ENCODE measurements around the gene SUSD1. TPM values are rescaled to one million over a fixed set of nuclear protein-coding genes. Genes with fewer than 3 reads are reported as not detected.

Gene SUSD1
- polyA plus RNA-seq, 1 experiment, result 24.2 TPM

GRCh38 chr9:112184946-112185345 is 9.8 kb upstream of the SUSD1 start:
- no peaks in the 10 kb centered on the region for H3K9me3 ChIP-seq (ENCODE audit: control insufficient read depth, insufficient read depth, low read length)
- DNase-seq (ENCODE audit: low read depth, low spot score), result no peak
- POLR2A ChIA-PET, result no interaction called here
- no peak overlapping the region for H3K4me3 ChIP-seq (ENCODE audit: low read depth, low read length)
- no peaks in the 10 kb centered on the region for H3K27me3 ChIP-seq (ENCODE audit: control insufficient read depth, insufficient read depth, low read length)
- CTCF ChIA-PET, result interaction anchor here (1.3 kb wide), 1 partner anchor 9 kb away, joined by 4 read pairs; no protein-coding TSS in a partner anchor
- H3K27ac ChIP-seq (ENCODE audit: low read depth, low read length), result no peak overlapping the region
- no peak for TF ChIP-seq CTCF (IDR thresholded peaks at IDR 0.05; ENCODE audit: low read depth, low read length)

GRCh38 chr9:112184221-112184620 is 9.1 kb upstream of the SUSD1 start:
- Histone ChIP-seq H3K4me3 (ENCODE audit: low read depth, low read length) (no peak overlapping the region), H3K9me3 (ENCODE audit: control insufficient read depth, insufficient read depth, low read length) (no peaks in the 10 kb centered on the region), H3K27ac (ENCODE audit: low read depth, low read length) (no peak overlapping the region), H3K27me3 (ENCODE audit: control insufficient read depth, insufficient read depth, low read length) (no peaks in the 10 kb centered on the region)
- no peak for TF ChIP-seq CTCF (IDR thresholded peaks at IDR 0.05; ENCODE audit: low read depth, low read length)
- ChIA-PET CTCF (interaction anchor here (1.0 to 1.3 kb wide), 2 partner anchors 10 kb away, joined by 3 to 4 read pairs; partner anchors contain the start of gene SUSD1), POLR2A (no interaction called here)
- no peak for DNase-seq (ENCODE audit: low read depth, low spot score)

- no peak for TF ChIP-seq CTCF (IDR thresholded peaks at IDR 0.05; ENCODE audit: low read depth, low read length)
- H3K27ac ChIP-seq (ENCODE audit: low read depth, low read length), result no peak overlapping the region
- no peaks in the 10 kb centered on the region for H3K9me3 ChIP-seq (ENCODE audit: control insufficient read depth, insufficient read depth, low read length)
- POLR2A ChIA-PET, result no interaction called here
- DNase-seq (ENCODE audit: low read depth, low spot score), result no peak
- H3K4me3 ChIP-seq (ENCODE audit: low read depth, low read length), result no peak overlapping the region
- CTCF ChIA-PET, result no interaction called here
- H3K27me3 ChIP-seq (ENCODE audit: control insufficient read depth, insufficient read depth, low read length), result no peaks in the 10 kb centered on the region
These were observed 5.3 kb upstream of the SUSD1 start for GRCh38 chr9:112180387-112180881.

- H3K4me3 ChIP-seq (ENCODE audit: low read depth, low read length), result no peak overlapping the region
- H3K27me3 ChIP-seq (ENCODE audit: control insufficient read depth, insufficient read depth, low read length), result no peaks in the 10 kb centered on the region
- no peak for TF ChIP-seq CTCF (IDR thresholded peaks at IDR 0.05; ENCODE audit: low read depth, low read length)
- no peak for DNase-seq (ENCODE audit: low read depth, low spot score)
- H3K27ac ChIP-seq (ENCODE audit: low read depth, low read length), result no peak overlapping the region
- ChIA-PET CTCF (no interaction called here), POLR2A (no interaction called here)
- no peaks in the 10 kb centered on the region for H3K9me3 ChIP-seq (ENCODE audit: control insufficient read depth, insufficient read depth, low read length)
These were observed 4.7 kb upstream of the SUSD1 start for GRCh38 chr9:112179816-112180215.

- Histone ChIP-seq H3K27me3 (ENCODE audit: control insufficient read depth, insufficient read depth, low read length) (no peaks in the 10 kb centered on the region), H3K9me3 (ENCODE audit: control insufficient read depth, insufficient read depth, low read length) (no peaks in the 10 kb centered on the region), H3K27ac (ENCODE audit: low read depth, low read length) (no peak overlapping the region), H3K4me3 (ENCODE audit: low read depth, low read length) (no peak overlapping the region)
- DNase-seq (ENCODE audit: low read depth, low spot score), result no peak
- CTCF ChIA-PET, result no interaction called here
- TF ChIP-seq CTCF (IDR thresholded peaks at IDR 0.05; ENCODE audit: low read depth, low read length), result no peak
- POLR2A ChIA-PET, result no interaction called here
These were observed 1.4 kb upstream of the SUSD1 start for GRCh38 chr9:112176524-112176923.
